OCI-LY1 (cell line): ENCODE data around the gene NEB.

ENCODE experiments used
- H2AFZ ChIP-seq: fragments of 200-600 bp; sonication (generic), shearing (Covaris generic); 2 replicates; pipeline ENCODE4 v1.6.0; 2014; ENCODE audit warnings: antibody characterized with exemption, mild to moderate bottlenecking, low read length
- H3F3A ChIP-seq: fragments of 200-600 bp; sonication (generic), shearing (Covaris generic); 2 replicates; pipeline ENCODE4 v1.6.0; 2014; ENCODE audit warnings: mild to moderate bottlenecking, antibody characterized with exemption, low read length, moderate library complexity; ENCODE audit not compliant: insufficient read depth
- H3K27ac ChIP-seq: fragments of 200-600 bp; sonication (generic); 2 replicates; pipeline ENCODE4 v1.5.1; 2014; ENCODE audit warnings: low read length, mixed run types, mild to moderate bottlenecking, low read depth; ENCODE audit not compliant: poor library complexity, severe bottlenecking
- H3K27me3 ChIP-seq: fragments of 200-600 bp; sonication (generic); 2 replicates; pipeline ENCODE4 v1.6.0; 2014; ENCODE audit warnings: antibody characterized with exemption, mild to moderate bottlenecking, low read length, moderate library complexity; ENCODE audit not compliant: insufficient read depth
- H3K36me3 ChIP-seq: fragments of 200-600 bp; sonication (generic); 2 replicates; pipeline ENCODE4 v1.6.1; 2014; ENCODE audit warnings: mild to moderate bottlenecking, antibody characterized with exemption, low read length, moderate library complexity, mixed read lengths; ENCODE audit not compliant: insufficient read depth
- H3K4me1 ChIP-seq: fragments of 200-600 bp; sonication (generic); 2 replicates; pipeline ENCODE4 v1.5.1; 2014; ENCODE audit warnings: mild to moderate bottlenecking, low read length, moderate library complexity; ENCODE audit not compliant: insufficient read depth, severe bottlenecking
- H3K4me2 ChIP-seq: fragments of 200-600 bp; sonication (generic), shearing (Covaris generic); 2 replicates; pipeline ENCODE4 v1.6.1; 2014; ENCODE audit warnings: low read length
- H3K4me3 ChIP-seq: fragments of 200-600 bp; sonication (generic); 2 replicates; pipeline ENCODE4 v1.5.1; 2014; ENCODE audit warnings: low read length, low read depth, mild to moderate bottlenecking, mixed read lengths; ENCODE audit not compliant: poor library complexity, severe bottlenecking
- H3K79me2 ChIP-seq: fragments of 200-600 bp; shearing (Covaris generic); 2 replicates; pipeline ENCODE4 v1.6.1; 2016; ENCODE audit warnings: mixed run types, low read length, mixed read lengths; ENCODE audit not compliant: insufficient read depth
- H3K9ac ChIP-seq: fragments of 200-600 bp; sonication (generic), shearing (Covaris generic); 2 replicates; pipeline ENCODE4 v1.6.1; 2014; ENCODE audit warnings: mild to moderate bottlenecking, low read length, mixed read lengths
- H3K9me2 ChIP-seq: fragments of 200-600 bp; sonication (generic), shearing (Covaris generic); 2 replicates; pipeline ENCODE4 v1.6.1; 2014; ENCODE audit warnings: low read depth, mild to moderate bottlenecking, low read length, mixed read lengths
- H3K9me3 ChIP-seq: fragments of 200-600 bp; shearing (Covaris generic); 2 replicates; pipeline ENCODE4 v1.6.1; 2014; ENCODE audit warnings: low read length, mixed read lengths
- H4K20me1 ChIP-seq: fragments of 200-600 bp; sonication (generic), shearing (Covaris generic); 2 replicates; pipeline ENCODE4 v1.6.0; 2016; ENCODE audit warnings: mild to moderate bottlenecking, low read length; ENCODE audit not compliant: insufficient read depth
- CTCF ChIP-seq: fragments of 200-600 bp; sonication (generic), shearing (Covaris generic); IDR thresholded peaks from 2 replicates; pipeline ENCODE4 v1.5.1; 2017; ENCODE audit warnings: mild to moderate bottlenecking, antibody characterized with exemption, low read length, moderate library complexity, mixed read lengths
- EZH2 ChIP-seq: fragments of 200-600 bp; sonication (generic), shearing (Covaris generic); IDR thresholded peaks from 2 replicates; pipeline ENCODE4 v1.8.0; 2017; ENCODE audit warnings: borderline replicate concordance, mixed run types, mild to moderate bottlenecking, antibody characterized with exemption, low read length, moderate library complexity, mixed read lengths

NEB gene

GRCh38 chr2:151623631-151624030, 110.6 kb downstream of the NEB start:
- TF ChIP-seq EZH2 (no peak), CTCF (no peak)
- H3K4me3 ChIP-seq = no peak overlapping the region
- H3K9me2 ChIP-seq = no peaks in the 10 kb centered on the region

GRCh38 chr2:151620761-151621160, 113.5 kb downstream of the NEB start:
- Histone ChIP-seq H3K4me1 (no peaks in the 10 kb centered on the region), H4K20me1 (no peaks in the 10 kb centered on the region), H3K9me2 (no peaks in the 10 kb centered on the region), H2AFZ (no peak overlapping the region), H3K4me2 (no peak overlapping the region), H3K9ac (no peak overlapping the region), H3K27me3 (no peaks in the 10 kb centered on the region), H3K27ac (no peak overlapping the region), H3K9me3 (no peaks in the 10 kb centered on the region), H3K36me3 (no peaks in the 10 kb centered on the region), H3K79me2 (no peaks in the 10 kb centered on the region), H3K4me3 (no peak overlapping the region), H3F3A (no peaks in the 10 kb centered on the region)
- TF ChIP-seq EZH2 = no peak
- TF ChIP-seq CTCF = no peak

More at GRCh38 chr2:151623631-151624030, 110.6 kb downstream of the NEB start:
- H2AFZ ChIP-seq = no peak overlapping the region
- no peaks in the 10 kb centered on the region for H3K9me3 ChIP-seq
- H3K79me2 ChIP-seq = no peaks in the 10 kb centered on the region
- no peaks in the 10 kb centered on the region for H3K4me1 ChIP-seq
- H3K36me3 ChIP-seq = no peaks in the 10 kb centered on the region
- H3F3A ChIP-seq = no peaks in the 10 kb centered on the region
- no peaks in the 10 kb centered on the region for H4K20me1 ChIP-seq
- no peaks in the 10 kb centered on the region for H3K27me3 ChIP-seq
- no peak overlapping the region for H3K27ac ChIP-seq
- H3K4me2 ChIP-seq = no peak overlapping the region
- H3K9ac ChIP-seq = no peak overlapping the region

- no peak overlapping the region for H3K4me3 ChIP-seq
- no peak overlapping the region for H3K9ac ChIP-seq
- no peak overlapping the region for H3K27ac ChIP-seq
Observed at GRCh38 chr2:151619337-151619989, 114.8 kb downstream of the NEB start.

More at GRCh38 chr2:151619337-151619989, 114.8 kb downstream of the NEB start:
- no peaks in the 10 kb centered on the region for H3K27me3 ChIP-seq
- no peaks in the 10 kb centered on the region for H3K9me2 ChIP-seq
- no peak for TF ChIP-seq CTCF
- no peaks in the 10 kb centered on the region for H3K36me3 ChIP-seq
- H3K9me3 ChIP-seq = no peaks in the 10 kb centered on the region
- H3F3A ChIP-seq = no peaks in the 10 kb centered on the region
- H2AFZ ChIP-seq = no peak overlapping the region
- H4K20me1 ChIP-seq = no peaks in the 10 kb centered on the region
- no peak overlapping the region for H3K4me2 ChIP-seq
- no peaks in the 10 kb centered on the region for H3K4me1 ChIP-seq
- no peaks in the 10 kb centered on the region for H3K79me2 ChIP-seq
